Hematopoietic multipotent progenitor cell (in vitro differentiated cells): ENCODE data around the gene MYCL. TPM values are rescaled to one million over a fixed set of nuclear protein-coding genes. Genes with fewer than 3 reads are reported as not detected.

Experiments used
- DNase-seq, 3 donors: peaks; one replicate each; pipeline ENCODE4 v3.0.0-alpha.2; 2011 to 2015; ENCODE audit warnings: low read depth in 2 of 3, low spot score in 2 of 3
- small RNA-seq: library from RNA; depleted of rRNA; stranded (forward); fragments of <200 nt; gene quantifications from one replicate; pipeline ENCODE3, GENCODE V24; 2012
- total RNA-seq: library from RNA; depleted of rRNA; stranded (reverse); fragments of >200 nt; gene quantifications from one replicate; pipeline ENCODE4 v1.2.3, GENCODE V29; 2012

Gene MYCL
- total RNA-seq, 1 donor, result 0.27 TPM

- no peak for DNase-seq
These were observed 43.4 kb downstream of the MYCL start for GRCh38 chr1:39858315-39858714.

GRCh38 chr1:39857126-39857878 lies 44.4 kb downstream of the MYCL start:
- DNase-seq, result no peak

GRCh38 chr1:39854738-39855137 lies 47.0 kb downstream of the MYCL start:
- DNase-seq, result no peak

GRCh38 chr1:39854314-39854713 lies 47.4 kb downstream of the MYCL start:
- no peak for DNase-seq

GRCh38 chr1:39852876-39853275 lies 48.8 kb downstream of the MYCL start:
- DNase-seq, result no peak

- DNase-seq, result no peak
These were observed 49.4 kb downstream of the MYCL start for GRCh38 chr1:39852214-39852791.

- no peak for DNase-seq
These were observed 51.0 kb downstream of the MYCL start for GRCh38 chr1:39850606-39851216.

- no peak for DNase-seq
These were observed 52.5 kb downstream of the MYCL start for GRCh38 chr1:39849203-39849602.

- DNase-seq, result no peak
These were observed 53.8 kb downstream of the MYCL start for GRCh38 chr1:39847940-39848339.

- DNase-seq, result no peak
These were observed 54.9 kb downstream of the MYCL start for GRCh38 chr1:39846796-39847195.

- DNase-seq, result peak; percentile 74 to 99 (median 98)
These were observed 55.8 kb downstream of the MYCL start for GRCh38 chr1:39845569-39846566.

Small RNA genes within 50 kb of the gene (small RNA-seq; reads per million reads assigned to genes)
- gene RF00019, result not detected

Other genes with a start within 250 kb of the MYCL start
- gene NT5C1A, start 229.8 kb downstream of the MYCL start, total RNA-seq, result not detected
- 0.27 TPM for gene HPCAL4, start 210.5 kb downstream of the MYCL start, total RNA-seq
- 29.9 TPM for gene PPIE, start 163.0 kb downstream of the MYCL start, total RNA-seq
- 1.6 TPM for gene OXCT2, start 130.6 kb downstream of the MYCL start, total RNA-seq
- 0.27 TPM for gene BMP8B, start 113.1 kb downstream of the MYCL start, total RNA-seq
- 22.9 TPM for gene TRIT1, start 18.4 kb downstream of the MYCL start, total RNA-seq
- 2.4 TPM for gene MFSD2A, start 53.2 kb upstream of the MYCL start, total RNA-seq
- gene CAP1, start 138.8 kb upstream of the MYCL start, total RNA-seq, result 137 TPM
- gene PPT1, start 195.3 kb upstream of the MYCL start, total RNA-seq, result 73.5 TPM